Psoas muscle (tissue), 8 donors: ENCODE measurements around the gene SMAD7. TPM values are rescaled to one million over a fixed set of nuclear protein-coding genes. Genes with fewer than 3 reads are reported as not detected.

Experiments used
- ATAC-seq, 4 donors: fragments of 200-7000 bp; cut with Tn5 transposase; one replicate each; pipeline ENCODE4 v1.9.1; 2020; ENCODE audit warnings: moderate library complexity in 3 of 4, mild to moderate bottlenecking in 2 of 4
- DNase-seq, 2 donors: peaks; one replicate each; pipeline ENCODE4 v3.0.0-alpha.2; 2020
- H3K27ac ChIP-seq: fragments of 200-600 bp; one replicate; pipeline ENCODE4 v1.8.0; 2022
- H3K27me3 ChIP-seq, 3 donors: fragments of 200-600 bp in 1 of 3; one replicate each; pipeline versions ENCODE4 v1.6.1 to v1.8.0; 2013 to 2022; ENCODE audit warnings: low read length in 2 of 3, mild to moderate bottlenecking in 2 of 3, moderate library complexity in 1 of 3; ENCODE audit not compliant: insufficient read depth in 3 of 3
- H3K36me3 ChIP-seq, 2 donors: fragments of 200-600 bp in 1 of 2; one replicate each; pipeline versions ENCODE4 v1.6.1 to v1.8.0; 2013 to 2022; ENCODE audit warnings: low read depth in 1 of 2, mild to moderate bottlenecking in 1 of 2, moderate library complexity in 1 of 2; ENCODE audit not compliant: insufficient read depth in 1 of 2
- H3K4me1 ChIP-seq: fragments of 200-600 bp; one replicate; pipeline ENCODE4 v1.8.0; 2022
- H3K4me3 ChIP-seq: fragments of 200-600 bp; one replicate; pipeline ENCODE4 v1.8.0; 2022; ENCODE audit warnings: mild to moderate bottlenecking
- H3K9me3 ChIP-seq: fragments of 200-600 bp; one replicate; pipeline ENCODE4 v1.8.0; 2022
- CTCF ChIP-seq: fragments of 200-600 bp; IDR thresholded peaks from one replicate; pipeline ENCODE4 v1.8.0; 2022; ENCODE audit warnings: antibody characterized with exemption
- WGBS, 3 donors: extraction: QIAGEN DNeasy Blood & Tissue Kit; methylation state at CpG; one replicate each; pipeline versions ENCODE4 v1.1.6 to v1.1.7; 2013; 5-methylcytosine and 5-hydroxymethylcytosine counted together
- intact Hi-C, 2 donors: fragments of 100-400 bp; cut with DNase I; formaldehyde crosslinking; loops; one replicate each; pipeline versions ENCODE4 v1.11.0 to v1.14.2; 2022
- polyA plus RNA-seq, 3 donors: library from polyadenylated mRNA; stranded (reverse); fragments of 200-250 nt; gene quantifications; one replicate each; pipeline ENCODE4 v1.2.3, GENCODE V29; 2013
- total RNA-seq, 4 donors: library from RNA; stranded (reverse); fragmentation: NEBNext Ultra II Directional in 2 of 4; extraction: Animal tissue kit (Norgen Biotek cat#: 25700) in 2 of 4; gene quantifications; one replicate each; pipeline versions ENCODE4 v1.2.1 to v1.2.4, GENCODE V29; 2021 to 2023
- donor health status: healthy with polysubstance abuse.
- donor health status: DM: no; HTN: no; CAD: no; lungs with moderate emphysema.
- donor health status: Bipolar disorder and iron deficiency.
- donor health status: healthy.
- donor health status: DM: yes; HTN: yes; CAD: no.
- donor health status: DM: no; HTN: no; CAD: no.
- donor health status: DM: no; HTN: no; CAD: no.
- donor health status: DM: yes; HTN: yes; CAD: no.

SMAD7 gene
- total and polyA plus RNA-seq, 7 donors: 5.4 to 14.7 (median 8.4) TPM

GRCh38 chr18:48917579-48918517, 32.9 kb downstream of the SMAD7 start:
- Histone ChIP-seq H3K27me3 (no peaks in the 10 kb centered on the region), H3K4me3 (no peak overlapping the region), H3K4me1 (peaks cover 9% of the 10 kb centered on the region), H3K9me3 (no peaks in the 10 kb centered on the region), H3K36me3 (peaks cover 0 to 18% of the 10 kb centered on the region in 2 donors), H3K27ac (no peak overlapping the region)
- DNase-seq (no peak), ATAC-seq (no peak)
- TF ChIP-seq CTCF: no peak
- WGBS, 3 donors: 91 to 93% (median 92%) methylated on average over 26 of the region's 26 CpGs
- intact Hi-C loops: no loop called here

- Histone ChIP-seq H3K4me3 (no peak overlapping the region), H3K27ac (no peak overlapping the region), H3K4me1 (no peaks in the 10 kb centered on the region), H3K9me3 (no peaks in the 10 kb centered on the region), H3K36me3 (peaks cover 0 to 9% of the 10 kb centered on the region in 2 donors), H3K27me3 (no peaks in the 10 kb centered on the region)
- no peak for TF ChIP-seq CTCF
- no peak for ATAC-seq
- intact Hi-C loops: loop anchor here in 1 of 2 donors (2.0 kb wide), 1 partner anchor 21 kb away; no protein-coding TSS in a partner anchor
- DNase-seq: no peak
- WGBS, 3 donors: 80 to 88% (median 82%) methylated on average over 10 of the region's 10 CpGs
Observed at GRCh38 chr18:48915626-48916425, 34.9 kb downstream of the SMAD7 start.

- Histone ChIP-seq H3K27me3 (no peaks in the 10 kb centered on the region), H3K36me3 (no peaks in the 10 kb centered on the region), H3K9me3 (no peaks in the 10 kb centered on the region), H3K27ac (no peak overlapping the region), H3K4me3 (no peak overlapping the region), H3K4me1 (no peaks in the 10 kb centered on the region)
- ATAC-seq (peak in 1 of 4 donors; percentile 7), DNase-seq (no peak)
- intact Hi-C loops: loop anchor here in 1 of 2 donors (2.0 kb wide), 1 partner anchor 20 kb away; no protein-coding TSS in a partner anchor
- no peak for TF ChIP-seq CTCF
- WGBS, 3 donors: 78 to 83% (median 80%) methylated on average over 12 of the region's 12 CpGs
Observed at GRCh38 chr18:48914581-48915251, 36.0 kb downstream of the SMAD7 start.

- H3K9me3 ChIP-seq: no peaks in the 10 kb centered on the region
- H3K27ac ChIP-seq: no peak overlapping the region
- DNase-seq (no peak), ATAC-seq (no peak)
- H3K4me1 ChIP-seq: no peaks in the 10 kb centered on the region
- H3K27me3 ChIP-seq: no peaks in the 10 kb centered on the region
- no peaks in the 10 kb centered on the region for H3K36me3 ChIP-seq
- TF ChIP-seq CTCF: no peak
- WGBS, 3 donors: 65 to 89% (median 89%) methylated on average over 3 of the region's 3 CpGs
- intact Hi-C loops: loop anchor here in 1 of 2 donors (2.0 kb wide), 1 partner anchor 19 kb away; no protein-coding TSS in a partner anchor
- H3K4me3 ChIP-seq: no peak overlapping the region
Observed at GRCh38 chr18:48913775-48914174, 37.0 kb downstream of the SMAD7 start.
